Right lobe of liver (tissue), 4 donors: ENCODE results near the gene ZDHHC14.

Experiments used
- CTCF ChIP-seq, 4 donors: fragments of 200-600 bp in 3 of 4; fragments of 450-650 bp in 1 of 4; IDR thresholded peaks; one replicate each; pipeline versions ENCODE4 v1.5.1 to v1.8.0; 2016 to 2022; ENCODE audit warnings: antibody characterized with exemption in 4 of 4, mild to moderate bottlenecking in 2 of 4
- POLR2A ChIP-seq: fragments of 450-650 bp; IDR thresholded peaks from one replicate; pipeline ENCODE4 v1.6.1; 2017; ENCODE audit warnings: antibody characterized with exemption, mild to moderate bottlenecking
- donor health status: DM: no; HTN: no; CAD: no.
- donor health status: DM: no; HTN: no; CAD: no.
- donor health status: DM: no; HTN: yes; CAD: no.

- TF ChIP-seq CTCF (IDR thresholded peaks at IDR 0.05): no peak
- TF ChIP-seq POLR2A: no peak
Observed at GRCh38 chr6:157712585-157713295, 331.8 kb downstream of the ZDHHC14 start.
